K562 (cell line): Measurements from ENCODE around the gene CT45A1. TPM values are rescaled to one million over a fixed set of nuclear protein-coding genes. Genes with fewer than 3 reads are reported as not detected.

ENCODE experiments used
- ARNT ChIP-seq, 2 experiments: fragments of 450-650 bp; IDR thresholded peaks; 2 replicates each; pipeline ENCODE4 v1.6.1; 2016; ENCODE audit warnings: mild to moderate bottlenecking in 1 of 2
- ATF6 ChIP-seq: sonication (generic); formaldehyde crosslinking; IDR thresholded peaks from 2 replicates; pipeline ENCODE4 v1.4.0; 2020; ENCODE audit warnings: mild to moderate bottlenecking, missing genetic modification reagents
- CC2D1A ChIP-seq: fragments of 450-650 bp; IDR thresholded peaks from 2 replicates; pipeline ENCODE4 v1.6.1; 2017; ENCODE audit warnings: mild to moderate bottlenecking
- CCAR2 ChIP-seq: fragments of 200-400 bp; formaldehyde crosslinking; IDR thresholded peaks from 2 replicates; pipeline ENCODE4 v1.6.1; 2017; ENCODE audit warnings: mild to moderate bottlenecking, low read depth, low read length
- CTCF ChIP-seq, 3 experiments: IDR thresholded peaks in 2 of 3; conservative IDR thresholded peaks in 1 of 3; 2 replicates each; pipeline ENCODE4 v1.5.1; 2011 to 2012; ENCODE audit warnings: low read length in 3 of 3, mild to moderate bottlenecking in 3 of 3, control low read depth in 2 of 3, improper control_type of control experiment in 1 of 3, inconsistent platforms in 1 of 3, low read depth in 1 of 3, mixed read lengths in 1 of 3, moderate library complexity in 1 of 3; ENCODE audit not compliant: insufficient read depth in 2 of 3
- ELF4 ChIP-seq: fragments of 450-650 bp; formaldehyde crosslinking; IDR thresholded peaks from 2 replicates; pipeline ENCODE4 v1.4.0; 2022; ENCODE audit warnings: missing genetic modification characterization
- HMGN3 ChIP-seq: IDR thresholded peaks from 2 replicates; pipeline ENCODE4 v1.6.1; 2011; ENCODE audit warnings: borderline replicate concordance, low read depth, mild to moderate bottlenecking, mixed read lengths, low read length; ENCODE audit not compliant: insufficient read length; ENCODE audit errors: extremely low read depth
- HNRNPUL1 ChIP-seq: fragments of 200-400 bp; formaldehyde crosslinking; IDR thresholded peaks from 2 replicates; pipeline ENCODE4 v1.6.1; 2017; ENCODE audit warnings: low read length
- PHF8 ChIP-seq: fragments of 200-600 bp; sonication (generic); IDR thresholded peaks from 2 replicates; pipeline ENCODE4 v1.6.1; 2012; ENCODE audit warnings: mixed run types, mild to moderate bottlenecking, inconsistent platforms, low read length, moderate library complexity, borderline replicate concordance
- PHTF2 ChIP-seq: fragments of 250-450 bp; sonication (Bioruptor Pico); IDR thresholded peaks from 2 replicates; pipeline ENCODE4 v1.5.0; 2021; ENCODE audit warnings: mild to moderate bottlenecking
- POLR2G ChIP-seq: fragments of 200-400 bp; formaldehyde crosslinking; IDR thresholded peaks from 2 replicates; pipeline ENCODE4 v1.6.1; 2017; ENCODE audit warnings: low read depth, mild to moderate bottlenecking, antibody characterized with exemption, low read length, moderate library complexity
- SRSF9 ChIP-seq: fragments of 200-400 bp; formaldehyde crosslinking; IDR thresholded peaks from 2 replicates; pipeline ENCODE4 v1.6.1; 2017; ENCODE audit warnings: low read depth, low read length, borderline replicate concordance
- polyA plus RNA-seq, 8 experiments: library from polyadenylated mRNA; depleted of rRNA in 4 of 8; stranded (reverse) in 5 of 8; unstranded in 3 of 8; fragments of >200 nt; fragmentation: Nextera tagmentation in 2 of 8; fragmentation: Illumina TruSeq in 1 of 8; extraction: Ambion mirVana in 2 of 8; extraction: Trizol in 1 of 8; gene quantifications; 2 replicates each; pipeline versions ENCODE4 v1.2.1 to v1.2.3, GENCODE V29; 2011 to 2014; ENCODE audit warnings: inconsistent platforms in 1 of 8, missing spikeins in 1 of 8
- total RNA-seq, 7 experiments: library from RNA; depleted of rRNA in 6 of 7; stranded (reverse); fragments of >200 nt in 6 of 7; fragmentation: Illumina TruSeq in 2 of 7; extraction: Trizol in 2 of 7; gene quantifications; 2 replicates each; pipeline versions ENCODE4 v1.2.1 to v1.2.3, GENCODE V29; 2011 to 2021; ENCODE audit warnings: low replicate concordance in 1 of 7

The CT45A1 gene
- total and polyA plus RNA-seq, 9 of the 15 experiments (the other 6 are each of a cell fraction or from before 2014, with no cell fraction given): 0.66 to 5.7 (median 2.5) TPM

- TF ChIP-seq CTCF (IDR thresholded peaks at IDR 0.05 in 2 of 3, conservative IDR thresholded peaks at IDR 0.05 in 1 of 3; ENCODE audit: insufficient read depth in 2 of 3, low read depth in 1 of 3, low read length in 3 of 3): peak; percentile 71 to 91 (median 88)
- TF ChIP-seq ARNT (IDR thresholded peaks at IDR 0.05): 0 out of 4 replicates have a peak, but pooled peaks of 1 of the 2 experiments have one; percentile 55
- TF ChIP-seq POLR2G: peak; percentile 58
- TF ChIP-seq HNRNPUL1: no peak
- TF ChIP-seq SRSF9: no peak
- 0 out of 2 replicates have a peak, but pooled peaks have one; percentile 26 for TF ChIP-seq CC2D1A
- TF ChIP-seq CCAR2: no peak
- TF ChIP-seq PHTF2 (CRISPR knock-in tag): no peak
- TF ChIP-seq ATF6: no peak
- TF ChIP-seq ELF4 (CRISPR knock-in tag): 0 out of 2 replicates have a peak, but pooled peaks have one; percentile 20
- TF ChIP-seq PHF8: peak; percentile 28; the same call in 1 of the 2 replicates
- no peak for TF ChIP-seq HMGN3
Measured at GRCh38 chrX:135740681-135741149, 27.3 kb downstream of the CT45A1 start (continued).
